A673 (cell line): ENCODE results near the gene WWTR1. TPM values are rescaled to one million over a fixed set of nuclear protein-coding genes. Genes with fewer than 3 reads are reported as not detected.

Source experiments
- BruUV-seq: library from RNA; stranded (reverse); fragments of 400-500 nt; replicated peaks from 2 replicates; lab custom pipeline; 2021; lab: Mats Ljungman, UMichigan
- CTCF ChIA-PET: fragments of 300-600 bp; sonication (Branson Sonifier 250); formaldehyde crosslinking; loops from one replicate; lab custom pipeline; 2022; ENCODE audit warnings: antibody characterized with exemption; lab: Charles Lee
- POLR2A ChIA-PET: fragments of 300-600 bp; sonication (Branson Sonifier 250); formaldehyde crosslinking; loops from one replicate; lab custom pipeline; 2022; ENCODE audit warnings: antibody characterized with exemption; ENCODE audit not compliant: low non-redundant PET; lab: Charles Lee
- DNase-seq: peaks from one replicate; pipeline ENCODE4 v3.0.0-alpha.2; 2015; ENCODE audit warnings: low spot score
- H3K27ac ChIP-seq: fragments of 200-600 bp; sonication (generic); 2 replicates; pipeline ENCODE4 v1.5.1; 2016; ENCODE audit warnings: mixed run types, low read depth, mild to moderate bottlenecking, mixed read lengths, antibody characterized with exemption, low read length; ENCODE audit not compliant: poor library complexity, severe bottlenecking
- H3K27me3 ChIP-seq: fragments of 200-600 bp; sonication (generic); replicated peaks from 2 replicates; pipeline ENCODE4 v1.6.1; 2017; ENCODE audit warnings: mixed run types, low read depth, mild to moderate bottlenecking, mixed read lengths, antibody characterized with exemption, low read length; ENCODE audit not compliant: insufficient read depth, poor library complexity
- H3K36me3 ChIP-seq: fragments of 200-600 bp; sonication (generic); 2 replicates; pipeline ENCODE4 v1.6.1; 2016; ENCODE audit warnings: mixed run types, mild to moderate bottlenecking, mixed read lengths, antibody characterized with exemption, low read length; ENCODE audit not compliant: insufficient read depth, poor library complexity, severe bottlenecking
- H3K4me1 ChIP-seq: fragments of 200-600 bp; sonication (generic); 2 replicates; pipeline ENCODE4 v1.6.1; 2017; ENCODE audit warnings: mixed run types, mild to moderate bottlenecking, mixed read lengths, antibody characterized with exemption, low read length; ENCODE audit not compliant: insufficient read depth, poor library complexity, severe bottlenecking
- H3K4me3 ChIP-seq: fragments of 200-600 bp; sonication (generic); 2 replicates; pipeline ENCODE4 v1.5.1; 2016; ENCODE audit warnings: low read depth, mixed run types, mild to moderate bottlenecking, mixed read lengths, low read length; ENCODE audit not compliant: poor library complexity, severe bottlenecking
- H3K9me3 ChIP-seq: fragments of 200-600 bp; sonication (generic); 2 replicates; pipeline ENCODE4 v1.6.1; 2016; ENCODE audit warnings: mixed run types, low read depth, mild to moderate bottlenecking, mixed read lengths, antibody characterized with exemption, low read length; ENCODE audit not compliant: poor library complexity, severe bottlenecking
- EZH2 ChIP-seq: fragments of 200-600 bp; sonication (generic); IDR thresholded peaks from 2 replicates; pipeline ENCODE4 v1.6.1; 2017; ENCODE audit warnings: borderline replicate concordance, low read depth, mild to moderate bottlenecking, mixed read lengths, antibody characterized with exemption, low read length; ENCODE audit not compliant: poor library complexity, severe bottlenecking
- intact Hi-C: fragments of 100-400 bp; cut with micrococcal nuclease; formaldehyde crosslinking; loops from one replicate; pipeline ENCODE4 v1.10.0; 2022; ENCODE audit not compliant: unreplicated experiment
- total RNA-seq: library from RNA; stranded (reverse); gene quantifications from 2 replicates; pipeline ENCODE4 v1.2.3, GENCODE V29; 2021
- TF ChIP-seq, protein P1 (sequence below): fragments of 300-800, 200-600 bp; sonication (generic); conservative IDR thresholded peaks from 2 replicates; pipeline ENCODE4 v1.5.1; 2017; ENCODE audit warnings: low read depth, mild to moderate bottlenecking, antibody characterized with exemption, low read length, moderate library complexity, mixed read lengths

Gene WWTR1
- total RNA-seq, 1 experiment from 2014 or later: 76.8 TPM

DNA sequence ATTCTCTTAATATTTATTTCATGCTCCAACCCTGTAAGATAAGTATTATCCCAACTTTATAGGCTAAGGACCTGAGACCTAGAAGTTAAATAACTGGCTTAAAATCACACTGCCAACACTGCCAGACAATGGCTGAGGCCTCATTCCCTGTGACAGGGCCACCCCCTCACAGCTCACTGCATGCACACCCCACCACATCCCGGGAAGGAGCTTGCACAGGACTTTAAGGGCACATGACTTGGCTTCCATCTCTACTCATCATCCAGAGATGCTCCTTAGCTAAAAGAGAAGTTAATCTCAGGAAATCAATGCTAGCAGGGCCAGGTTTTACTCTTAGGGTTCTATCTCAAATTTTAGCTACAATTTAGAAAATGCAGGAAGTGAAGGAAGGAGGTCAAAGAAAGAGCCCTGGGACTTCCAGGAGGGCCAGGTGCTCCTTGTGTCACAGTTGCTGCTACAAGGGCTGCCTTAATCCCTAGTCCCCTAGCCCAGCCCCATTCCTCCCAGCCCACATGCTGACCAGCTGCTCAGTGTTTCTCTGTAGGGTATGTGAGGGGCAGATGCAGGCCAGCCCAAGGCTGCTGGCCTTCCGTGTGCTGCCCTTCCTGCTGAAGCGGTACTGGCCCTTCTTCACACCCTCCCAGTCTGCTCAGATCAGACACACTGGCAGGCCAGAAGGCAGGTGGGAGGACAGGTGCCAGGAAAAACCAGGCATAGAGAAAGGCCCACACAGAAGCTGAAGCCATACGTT, 53.5 kb downstream of the WWTR1 start:
- CTCF ChIA-PET: interaction anchor here (0.5 kb wide), 1 partner anchor 1723 kb away, joined by 3 read pairs; no protein-coding TSS in a partner anchor

DNA sequence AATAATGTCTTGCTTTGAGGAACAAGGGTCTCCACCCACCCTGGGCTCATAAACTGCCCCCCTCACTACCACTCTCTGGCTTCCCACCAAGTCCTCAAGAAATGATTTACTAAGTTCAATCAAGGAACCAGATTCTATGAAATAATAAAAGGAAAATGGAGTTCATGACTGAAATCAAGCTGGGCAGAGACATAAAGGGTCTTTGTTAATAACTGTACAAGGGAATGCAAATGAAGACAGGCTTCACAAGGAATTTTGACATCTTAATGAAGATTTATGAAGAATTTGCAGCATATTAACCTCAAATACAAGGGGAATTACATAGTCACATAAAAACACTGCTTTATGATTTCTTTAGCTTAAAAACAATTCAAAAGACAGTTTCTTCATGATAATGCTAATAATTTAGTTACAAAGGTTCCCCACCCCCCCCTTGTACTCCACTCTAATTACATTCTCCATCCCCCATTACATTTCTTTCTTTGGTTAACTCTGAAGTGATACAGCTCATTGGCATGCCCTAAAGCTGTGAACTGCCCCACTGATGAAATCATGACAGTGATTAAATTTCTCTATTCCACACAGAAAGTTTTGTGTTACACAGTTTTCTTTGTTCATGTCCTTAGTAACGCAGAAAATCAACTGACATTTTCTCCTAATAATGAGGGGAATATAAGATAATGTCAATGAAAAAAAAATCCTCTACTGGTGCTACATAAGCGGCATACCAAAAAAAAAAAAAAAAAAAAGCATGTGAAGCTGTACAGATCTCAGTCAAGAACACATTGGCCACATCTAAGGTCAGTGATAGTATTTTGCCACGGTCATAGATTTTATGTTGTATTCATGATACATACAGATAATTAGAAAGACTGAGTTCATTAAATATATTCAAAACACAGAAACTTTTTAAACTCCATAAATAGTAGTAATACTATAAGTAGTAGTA, 54.4 kb downstream of the WWTR1 start:
- Histone ChIP-seq H3K36me3 (no peaks in the 10 kb centered on the region), H3K9me3 (no peaks in the 10 kb centered on the region), H3K4me1 (peaks cover 67% of the 10 kb centered on the region), H3K4me3 (peak overlapping the region; percentile 3), H3K27ac (peak overlapping the region; percentile 69), H3K27me3 (no peaks in the 10 kb centered on the region)
- DNase-seq: peak; percentile 88
- ChIA-PET CTCF (interaction anchor here (1.3 kb wide), 1 partner anchor 14 kb away, joined by 9 read pairs; no protein-coding TSS in a partner anchor), POLR2A (interaction anchor here (0.6 to 0.7 kb wide), 4 partner anchors 11 to 55 kb away, joined by 3 to 15 read pairs (median 4); partner anchors contain the start of gene WWTR1)
- no TSS peak for BruUV-seq
- TF ChIP-seq, protein P1, sequence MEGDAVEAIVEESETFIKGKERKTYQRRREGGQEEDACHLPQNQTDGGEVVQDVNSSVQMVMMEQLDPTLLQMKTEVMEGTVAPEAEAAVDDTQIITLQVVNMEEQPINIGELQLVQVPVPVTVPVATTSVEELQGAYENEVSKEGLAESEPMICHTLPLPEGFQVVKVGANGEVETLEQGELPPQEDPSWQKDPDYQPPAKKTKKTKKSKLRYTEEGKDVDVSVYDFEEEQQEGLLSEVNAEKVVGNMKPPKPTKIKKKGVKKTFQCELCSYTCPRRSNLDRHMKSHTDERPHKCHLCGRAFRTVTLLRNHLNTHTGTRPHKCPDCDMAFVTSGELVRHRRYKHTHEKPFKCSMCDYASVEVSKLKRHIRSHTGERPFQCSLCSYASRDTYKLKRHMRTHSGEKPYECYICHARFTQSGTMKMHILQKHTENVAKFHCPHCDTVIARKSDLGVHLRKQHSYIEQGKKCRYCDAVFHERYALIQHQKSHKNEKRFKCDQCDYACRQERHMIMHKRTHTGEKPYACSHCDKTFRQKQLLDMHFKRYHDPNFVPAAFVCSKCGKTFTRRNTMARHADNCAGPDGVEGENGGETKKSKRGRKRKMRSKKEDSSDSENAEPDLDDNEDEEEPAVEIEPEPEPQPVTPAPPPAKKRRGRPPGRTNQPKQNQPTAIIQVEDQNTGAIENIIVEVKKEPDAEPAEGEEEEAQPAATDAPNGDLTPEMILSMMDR: no peak
- TF ChIP-seq EZH2: no peak
- intact Hi-C loops: loop anchor here (10.0 kb wide), 1 partner anchor 51 kb away; the partner anchor contains the start of gene WWTR1

More for the DNA sequence above, 53.5 kb downstream of the WWTR1 start:
- Histone ChIP-seq H3K4me3 (no peak overlapping the region), H3K27ac (peak overlapping the region; percentile 69), H3K27me3 (no peaks in the 10 kb centered on the region), H3K4me1 (peaks cover 67% of the 10 kb centered on the region), H3K36me3 (no peaks in the 10 kb centered on the region), H3K9me3 (no peaks in the 10 kb centered on the region)
- BruUV-seq: no TSS peak
- DNase-seq: no peak
- POLR2A ChIA-PET: interaction anchor here (0.6 to 0.7 kb wide), 2 partner anchors 12 to 34 kb away, joined by 3 to 6 read pairs; no protein-coding TSS in a partner anchor
- intact Hi-C loops: loop anchor here (10.0 kb wide), 1 partner anchor 51 kb away; the partner anchor contains the start of gene WWTR1
- TF ChIP-seq, protein P1: no peak
- TF ChIP-seq EZH2: no peak

DNA sequence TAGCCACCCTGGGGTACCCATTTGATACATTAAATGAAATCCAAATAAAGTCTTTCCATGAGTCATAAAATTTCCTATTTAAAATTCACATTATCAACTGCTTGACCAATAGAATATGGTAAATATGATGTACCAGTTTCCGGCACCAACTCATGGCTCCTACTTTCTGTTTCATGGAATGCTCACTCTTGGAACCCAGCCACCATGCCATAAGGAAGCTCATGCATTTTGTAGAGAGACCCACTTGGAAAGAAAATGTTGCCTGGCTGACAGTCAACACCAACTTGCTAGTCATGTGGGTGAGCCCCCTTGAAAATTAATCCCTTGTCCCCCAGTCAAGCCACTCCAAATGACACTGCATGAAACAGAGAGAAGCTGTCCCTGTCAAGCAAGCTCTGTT, 57.2 kb downstream of the WWTR1 start:
- TF ChIP-seq, protein P1: no peak
- TF ChIP-seq EZH2: no peak
- CTCF ChIA-PET: no interaction called here
- H3K4me3 ChIP-seq: no peak overlapping the region
- H3K27me3 ChIP-seq: no peaks in the 10 kb centered on the region
- H3K36me3 ChIP-seq: no peaks in the 10 kb centered on the region
- POLR2A ChIA-PET: no interaction called here
- intact Hi-C loops: loop anchor here (10.0 kb wide), 1 partner anchor 54 kb away; the partner anchor contains the start of gene WWTR1
- no peak overlapping the region for H3K27ac ChIP-seq
- peak; percentile 87 for DNase-seq
- H3K4me1 ChIP-seq: peaks cover 68% of the 10 kb centered on the region
- no TSS peak for BruUV-seq
- no peaks in the 10 kb centered on the region for H3K9me3 ChIP-seq
